ENCODE data around the gene PCCB.
"Not testable (repeated sequence)": the region's sequence is repeated elsewhere in the genome, so short reads cannot be mapped to it uniquely, and the experiment has no call there.

Gene PCCB

GRCh38 chr3:136263251-136263650, 13.1 kb downstream of the PCCB start:
- Histone ChIP-seq H3K36me3 (ENCODE audit: insufficient read depth, low read length) (peaks cover 66% of the 10 kb centered on the region), H3K27me3 (ENCODE audit: insufficient read depth, low read length) (no peaks in the 10 kb centered on the region), H3K9me3 (ENCODE audit: insufficient read depth, low read depth, low read length) (no peaks in the 10 kb centered on the region), H3K27ac (ENCODE audit: low read depth, low read length) (no peak overlapping the region), H3K4me1 (ENCODE audit: insufficient read depth, low read length) (no peaks in the 10 kb centered on the region), H3K4me3 (ENCODE audit: low read length) (no peak overlapping the region), H3K9ac (ENCODE audit: low read depth, low read length) (no peak overlapping the region)
- WGBS = 93% methylated on average over 7 of the region's 7 CpGs

DNA sequence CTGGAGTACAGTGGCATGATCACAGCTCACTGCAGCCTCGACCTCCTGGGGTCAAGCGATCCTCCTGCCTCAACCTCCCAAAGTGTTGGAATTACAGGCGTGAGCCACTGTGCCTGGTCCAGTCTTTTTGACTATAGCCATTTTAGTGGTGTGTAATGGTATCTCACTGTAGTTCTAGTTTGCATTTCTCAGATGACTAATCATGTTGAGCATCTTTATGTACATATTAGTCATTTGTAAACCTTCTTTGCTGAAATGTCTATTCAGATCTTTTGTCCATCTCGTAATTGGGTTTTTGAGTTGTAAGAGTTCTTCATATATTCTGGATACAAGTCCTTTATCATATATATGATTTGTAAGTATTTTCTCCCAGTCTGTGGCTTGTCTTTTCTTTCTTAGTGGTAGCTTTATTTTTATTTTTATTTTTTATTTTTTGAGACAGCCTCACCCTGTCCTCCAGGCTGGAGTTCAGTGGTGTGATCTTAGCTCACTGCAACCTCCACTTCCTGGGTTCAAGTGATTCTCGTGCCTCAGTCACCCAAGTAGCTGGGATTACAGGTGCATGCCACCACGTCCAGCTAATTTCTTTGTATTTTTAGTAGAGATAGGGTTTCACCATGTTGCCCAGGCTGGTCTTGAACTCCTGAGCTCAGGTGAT, 16.5 kb downstream of the PCCB start:
- not testable (repeated sequence) for H3K9me3 ChIP-seq (ENCODE audit: insufficient read depth, low read depth, low read length); H3K27me3 ChIP-seq (ENCODE audit: insufficient read depth, low read length); H3K9ac ChIP-seq (ENCODE audit: low read depth, low read length); H3K4me3 ChIP-seq (ENCODE audit: low read length); H3K4me1 ChIP-seq (ENCODE audit: insufficient read depth, low read length); H3K27ac ChIP-seq (ENCODE audit: low read depth, low read length)
- peaks cover 42% of the 10 kb centered on the region for H3K36me3 ChIP-seq (ENCODE audit: insufficient read depth, low read length)
- 95% methylated on average over 5 of the region's 6 CpGs for WGBS

DNA sequence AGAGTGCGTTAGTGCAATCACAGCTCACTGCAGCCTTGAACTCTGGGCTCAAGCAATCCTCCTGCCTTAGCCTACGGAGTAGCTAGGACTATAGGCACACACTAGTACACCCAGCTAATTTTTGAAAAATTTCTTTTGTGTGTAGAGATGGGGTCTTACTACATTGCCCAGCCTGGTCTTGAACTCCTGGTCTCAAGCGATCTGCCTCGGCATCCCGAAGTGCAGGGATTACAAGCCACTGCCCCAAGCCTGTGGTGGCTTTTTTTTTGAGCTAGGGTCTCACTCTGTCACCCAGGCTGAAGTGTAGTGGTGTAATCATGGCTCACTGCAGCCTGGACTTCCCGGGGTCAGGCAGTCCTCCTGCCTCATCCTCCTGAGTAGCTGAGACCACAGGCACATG, 17.1 kb downstream of the PCCB start:
- WGBS = 97% methylated on average over 6 of the region's 6 CpGs

GRCh38 chr3:136270179-136270578, 20.0 kb downstream of the PCCB start:
- Histone ChIP-seq H3K9ac (ENCODE audit: low read depth, low read length) (no peak overlapping the region), H3K27ac (ENCODE audit: low read depth, low read length) (no peak overlapping the region), H3K27me3 (ENCODE audit: insufficient read depth, low read length) (no peaks in the 10 kb centered on the region), H3K4me3 (ENCODE audit: low read length) (no peak overlapping the region), H3K4me1 (ENCODE audit: insufficient read depth, low read length) (no peaks in the 10 kb centered on the region; the same call in 1 of the 2 replicates), H3K36me3 (ENCODE audit: insufficient read depth, low read length) (peaks cover 13% of the 10 kb centered on the region), H3K9me3 (ENCODE audit: insufficient read depth, low read depth, low read length) (no peaks in the 10 kb centered on the region)
- 97% methylated on average over 5 of the region's 5 CpGs for WGBS

More for the DNA sequence above, 17.1 kb downstream of the PCCB start:
- Histone ChIP-seq H3K4me1 (ENCODE audit: insufficient read depth, low read length) (no peaks in the 10 kb centered on the region), H3K27me3 (ENCODE audit: insufficient read depth, low read length) (no peaks in the 10 kb centered on the region), H3K36me3 (ENCODE audit: insufficient read depth, low read length) (peaks cover 35% of the 10 kb centered on the region), H3K4me3 (ENCODE audit: low read length) (no peak overlapping the region), H3K27ac (ENCODE audit: low read depth, low read length) (no peak overlapping the region), H3K9ac (ENCODE audit: low read depth, low read length) (no peak overlapping the region), H3K9me3 (ENCODE audit: insufficient read depth, low read depth, low read length) (no peaks in the 10 kb centered on the region)

GRCh38 chr3:136271626-136272025, 21.5 kb downstream of the PCCB start:
- not testable (repeated sequence) for H3K36me3 ChIP-seq (ENCODE audit: insufficient read depth, low read length); H3K27me3 ChIP-seq (ENCODE audit: insufficient read depth, low read length)
- WGBS = 100% methylated on average over 1 of the region's 2 CpGs

GRCh38 chr3:136276049-136276755, 26.1 kb downstream of the PCCB start:
- no peak overlapping the region for H3K9ac ChIP-seq (ENCODE audit: low read depth, low read length)
- H3K27me3 ChIP-seq (ENCODE audit: insufficient read depth, low read length) = no peaks in the 10 kb centered on the region
- H3K9me3 ChIP-seq (ENCODE audit: insufficient read depth, low read depth, low read length) = peaks cover 18% of the 10 kb centered on the region; the same call in 1 of the 2 replicates
- H3K36me3 ChIP-seq (ENCODE audit: insufficient read depth, low read length) = peaks cover 14% of the 10 kb centered on the region
- WGBS = 93% methylated on average over 4 of the region's 4 CpGs
- H3K27ac ChIP-seq (ENCODE audit: low read depth, low read length) = no peak overlapping the region
- H3K4me1 ChIP-seq (ENCODE audit: insufficient read depth, low read length) = peaks cover 22% of the 10 kb centered on the region
- H3K4me3 ChIP-seq (ENCODE audit: low read length) = no peak overlapping the region

More at GRCh38 chr3:136271626-136272025, 21.5 kb downstream of the PCCB start:
- H3K9ac ChIP-seq (ENCODE audit: low read depth, low read length); H3K9me3 ChIP-seq (ENCODE audit: insufficient read depth, low read depth, low read length); H3K27ac ChIP-seq (ENCODE audit: low read depth, low read length); H3K4me3 ChIP-seq (ENCODE audit: low read length); H3K4me1 ChIP-seq (ENCODE audit: insufficient read depth, low read length): not testable (repeated sequence)

DNA sequence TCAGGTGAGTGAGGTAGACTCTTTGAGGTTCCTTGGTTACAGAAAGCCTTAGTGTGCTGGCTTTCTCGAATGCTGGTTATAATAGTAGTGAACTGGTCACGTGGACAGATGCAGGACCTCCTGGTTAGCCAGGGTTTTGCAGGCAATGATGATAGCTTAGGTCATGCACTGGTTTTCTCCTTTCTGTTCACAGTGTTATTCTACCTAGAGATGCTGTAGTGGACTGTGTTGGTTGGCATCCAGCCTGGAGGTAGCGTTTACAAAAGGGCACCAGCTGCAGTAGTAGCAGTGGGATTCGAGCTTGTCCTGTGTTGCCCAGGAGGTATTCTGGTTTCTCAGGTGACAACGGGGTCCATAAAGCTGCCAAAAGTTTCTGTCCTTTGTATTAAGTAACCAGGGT, 27.0 kb downstream of the PCCB start:
- Histone ChIP-seq H3K4me3 (ENCODE audit: low read length) (no peak overlapping the region), H3K9ac (ENCODE audit: low read depth, low read length) (no peak overlapping the region), H3K36me3 (ENCODE audit: insufficient read depth, low read length) (peaks cover 16% of the 10 kb centered on the region), H3K27ac (ENCODE audit: low read depth, low read length) (no peak overlapping the region; the same call in 1 of the 2 replicates), H3K4me1 (ENCODE audit: insufficient read depth, low read length) (peaks cover 22% of the 10 kb centered on the region), H3K9me3 (ENCODE audit: insufficient read depth, low read depth, low read length) (peaks cover 19% of the 10 kb centered on the region; the same call in 1 of the 2 replicates), H3K27me3 (ENCODE audit: insufficient read depth, low read length) (no peaks in the 10 kb centered on the region)
- WGBS = 90% methylated on average over 5 of the region's 5 CpGs

- 44% methylated on average over 4 of the region's 4 CpGs for WGBS
- Histone ChIP-seq H3K27me3 (ENCODE audit: insufficient read depth, low read length) (no peaks in the 10 kb centered on the region), H3K36me3 (ENCODE audit: insufficient read depth, low read length) (peaks cover 16% of the 10 kb centered on the region)
These were observed 27.5 kb downstream of the PCCB start for GRCh38 chr3:136277634-136278033.

DNA sequence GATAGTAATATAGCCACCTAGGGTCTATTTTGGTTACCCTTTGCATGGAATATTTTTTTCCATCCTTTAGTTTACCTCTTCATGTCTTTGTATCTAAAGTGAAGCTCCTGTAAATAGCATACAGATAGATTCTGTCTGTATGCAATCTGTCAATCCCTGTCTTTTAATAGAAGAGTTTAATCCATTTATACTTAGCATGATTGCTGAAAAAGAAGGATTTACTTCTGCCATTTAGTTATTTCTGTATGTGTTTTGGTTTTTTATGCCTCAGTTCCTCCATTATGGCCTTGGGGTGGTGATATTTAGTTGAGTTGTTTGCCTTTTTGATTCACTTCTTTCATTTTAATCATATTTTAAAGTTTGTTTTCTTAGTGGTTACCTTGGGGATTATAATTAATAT, 29.0 kb downstream of the PCCB start:
- Histone ChIP-seq H3K27me3 (ENCODE audit: insufficient read depth, low read length) (no peaks in the 10 kb centered on the region), H3K9ac (ENCODE audit: low read depth, low read length) (no peak overlapping the region), H3K4me1 (ENCODE audit: insufficient read depth, low read length) (peaks cover 22% of the 10 kb centered on the region), H3K9me3 (ENCODE audit: insufficient read depth, low read depth, low read length) (peaks cover 19% of the 10 kb centered on the region; the same call in 1 of the 2 replicates), H3K27ac (ENCODE audit: low read depth, low read length) (no peak overlapping the region), H3K4me3 (ENCODE audit: low read length) (no peak overlapping the region), H3K36me3 (ENCODE audit: insufficient read depth, low read length) (peaks cover 23% of the 10 kb centered on the region)

More at GRCh38 chr3:136277634-136278033, 27.5 kb downstream of the PCCB start:
- peaks cover 22% of the 10 kb centered on the region for H3K4me1 ChIP-seq (ENCODE audit: insufficient read depth, low read length)
- no peak overlapping the region for H3K4me3 ChIP-seq (ENCODE audit: low read length)
- peak overlapping the region; percentile 44; the same call in 1 of the 2 replicates for H3K27ac ChIP-seq (ENCODE audit: low read depth, low read length)
- H3K9me3 ChIP-seq (ENCODE audit: insufficient read depth, low read depth, low read length) = peaks cover 19% of the 10 kb centered on the region; the same call in 1 of the 2 replicates
- H3K9ac ChIP-seq (ENCODE audit: low read depth, low read length) = 0 out of 2 replicates have a peak overlapping the region, but pooled peaks have one; percentile 18

DNA sequence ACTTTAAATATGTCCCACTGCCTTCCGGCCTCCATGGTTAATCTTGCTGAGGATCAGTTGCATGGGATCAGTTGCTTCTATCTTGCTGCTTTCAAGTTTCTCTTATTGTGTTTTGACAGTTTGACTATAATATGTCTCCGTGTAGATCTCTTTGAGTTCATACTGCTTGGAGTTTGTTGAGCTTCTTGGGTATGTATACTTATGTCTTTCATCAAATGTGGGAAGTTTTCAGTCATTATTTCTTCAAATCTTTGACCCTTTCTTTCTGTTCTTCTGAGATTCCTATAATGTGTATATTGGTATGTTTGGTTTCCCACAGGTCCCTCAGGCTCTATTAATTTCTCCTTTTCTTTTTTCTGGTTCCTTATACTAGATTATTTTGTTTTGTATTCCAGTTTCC, 30.8 kb downstream of the PCCB start:
- Histone ChIP-seq H3K9ac (ENCODE audit: low read depth, low read length) (no peak overlapping the region), H3K27me3 (ENCODE audit: insufficient read depth, low read length) (no peaks in the 10 kb centered on the region), H3K9me3 (ENCODE audit: insufficient read depth, low read depth, low read length) (peaks cover 19% of the 10 kb centered on the region; the same call in 1 of the 2 replicates), H3K27ac (ENCODE audit: low read depth, low read length) (no peak overlapping the region), H3K4me1 (ENCODE audit: insufficient read depth, low read length) (peaks cover 22% of the 10 kb centered on the region), H3K36me3 (ENCODE audit: insufficient read depth, low read length) (peaks cover 41% of the 10 kb centered on the region), H3K4me3 (ENCODE audit: low read length) (no peak overlapping the region)
- 100% methylated on average over 2 of the region's 2 CpGs for WGBS

GRCh38 chr3:136281966-136282520, 31.9 kb downstream of the PCCB start:
- Histone ChIP-seq H3K27ac (ENCODE audit: low read depth, low read length) (no peak overlapping the region), H3K4me3 (ENCODE audit: low read length) (no peak overlapping the region), H3K36me3 (ENCODE audit: insufficient read depth, low read length) (peaks cover 48% of the 10 kb centered on the region), H3K4me1 (ENCODE audit: insufficient read depth, low read length) (peaks cover 14% of the 10 kb centered on the region), H3K9ac (ENCODE audit: low read depth, low read length) (no peak overlapping the region), H3K27me3 (ENCODE audit: insufficient read depth, low read length) (no peaks in the 10 kb centered on the region), H3K9me3 (ENCODE audit: insufficient read depth, low read depth, low read length) (peaks cover 19% of the 10 kb centered on the region; the same call in 1 of the 2 replicates)
- 77% methylated on average over 1 of the region's 1 CpG for WGBS

Data from HUES64 (cell line).